Tibial nerve (tissue), 4 donors: ENCODE measurements around the gene CFAP410. TPM values are rescaled to one million over a fixed set of nuclear protein-coding genes. Genes with fewer than 3 reads are reported as not detected.
A peak's percentile ranks its signal among the peaks of the same experiment; 100 is the strongest.

Experiments used
- DNase-seq, 2 donors: peaks; one replicate each; pipeline ENCODE4 v3.0.0-alpha.2; 2019; ENCODE audit warnings: low spot score in 2 of 2
- H3K27ac ChIP-seq, 4 donors: fragments of 200-600 bp; sonication (generic) in 3 of 4; one replicate each; pipeline ENCODE4 v1.5.1; 2017 to 2019; ENCODE audit warnings: mild to moderate bottlenecking in 1 of 4
- H3K27me3 ChIP-seq, 2 donors: fragments of 200-600 bp; sonication (generic) in 1 of 2; one replicate each; pipeline versions ENCODE4 v1.5.1 to v1.6.0; 2017 to 2019
- H3K36me3 ChIP-seq, 3 donors: fragments of 200-600 bp; sonication (generic); one replicate each; pipeline ENCODE4 v1.5.1; 2018 to 2019
- H3K4me1 ChIP-seq, 4 donors: fragments of 200-600 bp; sonication (generic) in 3 of 4; one replicate each; pipeline ENCODE4 v1.5.1; 2017 to 2019
- H3K4me3 ChIP-seq, 4 donors: fragments of 200-600 bp; sonication (generic) in 3 of 4; one replicate each; pipeline ENCODE4 v1.5.1; 2017 to 2019; ENCODE audit warnings: mild to moderate bottlenecking in 1 of 4, moderate library complexity in 1 of 4
- H3K9me3 ChIP-seq, 4 donors: fragments of 200-600 bp; sonication (generic) in 3 of 4; one replicate each; pipeline ENCODE4 v1.5.1; 2017 to 2019
- CTCF ChIP-seq, 5 experiments: fragments of 200-600 bp in 3 of 5; fragments of 450-650 bp in 2 of 5; sonication (generic) in 3 of 5; IDR thresholded peaks; one replicate each; pipeline ENCODE4 v1.5.1; 2016 to 2019; ENCODE audit warnings: antibody characterized with exemption in 5 of 5, mild to moderate bottlenecking in 3 of 5, moderate library complexity in 2 of 5
- EP300 ChIP-seq, 2 donors: sonication (generic); formaldehyde crosslinking; IDR thresholded peaks; one replicate each; pipeline ENCODE4 v1.6.1; 2017; ENCODE audit warnings: antibody characterized with exemption in 2 of 2, mild to moderate bottlenecking in 1 of 2
- POLR2A ChIP-seq, 2 donors: fragments of 450-650 bp; IDR thresholded peaks; one replicate each; pipeline ENCODE4 v1.6.1; 2017; ENCODE audit warnings: antibody characterized with exemption in 2 of 2, mild to moderate bottlenecking in 2 of 2, moderate library complexity in 2 of 2
- WGBS, 2 donors: methylation state at CpG; one replicate each; pipeline ENCODE4 v1.1.5; 2018; 5-methylcytosine and 5-hydroxymethylcytosine counted together
- total RNA-seq, 4 donors: library from RNA; depleted of rRNA; stranded (reverse); fragments of >200 nt; gene quantifications; one replicate each; pipeline ENCODE4 v1.1.0, GENCODE V29; 2016

CFAP410 gene
- total RNA-seq, 4 donors from 2014 or later = 38.0 to 69.8 (median 61.2) TPM

GRCh38 chr21:44330698-44331097, 8.5 kb downstream of the CFAP410 start:
- Histone ChIP-seq H3K4me1 (peaks cover 0 to 29% (median 0%) of the 10 kb centered on the region in 4 donors), H3K36me3 (peaks cover under 1 to 82% (median 4%) of the 10 kb centered on the region in 3 donors), H3K27ac (peak overlapping the region; percentile 17 to 74 (median 40)), H3K4me3 (no peak overlapping the region), H3K27me3 (no peaks in the 10 kb centered on the region), H3K9me3 (no peaks in the 10 kb centered on the region)
- 78 to 81% methylated on average over 8 to 11 of the region's 18 CpGs for WGBS, 2 donors
- no peak for DNase-seq
- TF ChIP-seq EP300 (IDR thresholded peaks at IDR 0.05) (no peak), CTCF (IDR thresholded peaks at IDR 0.05) (peak in 2 of 5 experiments; percentile 18 to 32)

- Histone ChIP-seq H3K36me3 (peaks cover 4 to 82% (median 6%) of the 10 kb centered on the region in 3 donors), H3K9me3 (no peaks in the 10 kb centered on the region), H3K4me3 (no peak overlapping the region), H3K27me3 (no peaks in the 10 kb centered on the region), H3K4me1 (peaks cover 0 to 24% (median 0%) of the 10 kb centered on the region in 4 donors), H3K27ac (peak overlapping the region in 3 of 4 donors; percentile 17 to 74 (median 64))
- DNase-seq = no peak
- no peak for TF ChIP-seq CTCF (IDR thresholded peaks at IDR 0.05)
- TF ChIP-seq EP300 (IDR thresholded peaks at IDR 0.05) = no peak
- TF ChIP-seq POLR2A (IDR thresholded peaks at IDR 0.05) = no peak
- WGBS, 2 donors = 78 to 82% methylated on average over 20 to 32 of the region's 44 CpGs
These were observed 9.1 kb downstream of the CFAP410 start for GRCh38 chr21:44329971-44330681.

GRCh38 chr21:44329086-44329889, 9.9 kb downstream of the CFAP410 start:
- Histone ChIP-seq H3K9me3 (no peaks in the 10 kb centered on the region), H3K4me1 (peaks cover 0 to 16% (median 0%) of the 10 kb centered on the region in 4 donors), H3K27ac (peak overlapping the region in 2 of 4 donors; percentile 64 to 74), H3K27me3 (no peaks in the 10 kb centered on the region), H3K4me3 (no peak overlapping the region), H3K36me3 (peaks cover 4 to 85% (median 15%) of the 10 kb centered on the region in 3 donors)
- 74 to 84% methylated on average over 13 to 26 of the region's 26 CpGs for WGBS, 2 donors
- TF ChIP-seq CTCF (IDR thresholded peaks at IDR 0.05) = no peak
- no peak for TF ChIP-seq POLR2A (IDR thresholded peaks at IDR 0.05)
- TF ChIP-seq EP300 (IDR thresholded peaks at IDR 0.05) = no peak
- DNase-seq = no peak

GRCh38 chr21:44328242-44328895, 10.8 kb downstream of the CFAP410 start:
- WGBS, 2 donors = 70 to 78% methylated on average over 13 to 15 of the region's 25 CpGs
- Histone ChIP-seq H3K9me3 (no peaks in the 10 kb centered on the region), H3K27ac (peak overlapping the region in 1 of 4 donors; percentile 74), H3K36me3 (peaks cover 4 to 89% (median 21%) of the 10 kb centered on the region in 3 donors), H3K27me3 (no peaks in the 10 kb centered on the region), H3K4me3 (no peak overlapping the region), H3K4me1 (peaks cover 0 to 13% (median 0%) of the 10 kb centered on the region in 4 donors)
- DNase-seq = no peak
- TF ChIP-seq CTCF (IDR thresholded peaks at IDR 0.05) (no peak), EP300 (IDR thresholded peaks at IDR 0.05) (no peak), POLR2A (IDR thresholded peaks at IDR 0.05) (no peak)
